ENCODE measurements around the gene CD79A. TPM values are rescaled to one million over a fixed set of nuclear protein-coding genes. Genes with fewer than 3 reads are reported as not detected.

The CD79A gene
- total RNA-seq, 1 donor from 2014 or later = not detected

DNA sequence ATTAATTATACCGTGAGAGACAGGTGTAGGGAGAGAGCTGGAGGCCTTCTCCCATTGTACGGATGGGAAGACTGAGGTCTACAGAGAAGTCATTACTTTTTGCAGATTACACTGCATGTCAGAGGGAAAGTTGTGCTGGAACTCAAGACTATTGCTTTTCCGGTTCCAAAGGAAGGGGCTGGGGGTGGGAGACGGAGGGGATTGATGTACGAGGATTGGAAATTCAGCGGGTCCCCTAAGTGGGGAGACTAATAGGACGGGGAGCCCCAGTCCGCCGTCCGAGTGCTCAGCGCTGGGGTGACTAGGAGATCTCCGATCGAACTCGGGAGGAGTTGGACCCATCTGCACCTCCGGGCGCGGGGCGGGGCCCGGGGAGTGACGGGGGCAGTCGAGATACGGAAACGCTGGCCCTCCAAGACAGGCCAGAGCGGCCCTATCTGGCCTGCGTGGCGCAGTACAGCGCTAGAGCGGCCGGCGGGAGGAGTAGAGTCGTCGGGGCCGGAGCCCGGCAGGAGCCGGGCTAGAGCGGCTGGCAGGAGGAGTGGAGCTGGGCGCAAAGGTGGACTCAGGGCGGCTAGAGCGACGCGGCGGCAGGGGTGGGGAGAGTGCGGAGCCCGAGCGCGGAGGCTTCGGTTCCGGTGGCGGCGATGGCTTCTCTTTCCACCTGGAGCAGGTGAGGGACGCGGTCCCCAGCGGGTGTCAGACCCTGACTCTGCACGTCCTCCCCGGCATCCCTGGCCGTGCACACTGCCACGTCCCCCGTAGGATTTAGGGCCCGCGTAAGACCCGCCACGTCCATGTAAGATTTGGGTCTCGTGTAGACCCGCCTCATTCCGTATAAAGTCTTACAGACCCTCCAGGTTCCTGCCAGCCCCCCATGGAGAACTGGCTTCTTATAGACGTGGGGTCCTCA lies 7.0 kb downstream of the CD79A start:
- DNase-seq = peak; percentile 98

- DNase-seq = no peak
Measured at GRCh38 chr19:41886761-41887710, 10.0 kb downstream of the CD79A start.

GRCh38 chr19:41887711-41888382 lies 10.8 kb downstream of the CD79A start:
- peak; percentile 28 for DNase-seq

- DNase-seq = no peak
Measured at GRCh38 chr19:41888926-41889325, 11.8 kb downstream of the CD79A start.

- DNase-seq = no peak
Measured at GRCh38 chr19:41889896-41890295, 12.8 kb downstream of the CD79A start.

- DNase-seq = no peak
Measured at GRCh38 chr19:41890936-41891335, 13.9 kb downstream of the CD79A start.

GRCh38 chr19:41892173-41892902 lies 15.3 kb downstream of the CD79A start:
- DNase-seq = no peak

- no peak for DNase-seq
Measured at GRCh38 chr19:41893899-41894298, 16.8 kb downstream of the CD79A start.

DNA sequence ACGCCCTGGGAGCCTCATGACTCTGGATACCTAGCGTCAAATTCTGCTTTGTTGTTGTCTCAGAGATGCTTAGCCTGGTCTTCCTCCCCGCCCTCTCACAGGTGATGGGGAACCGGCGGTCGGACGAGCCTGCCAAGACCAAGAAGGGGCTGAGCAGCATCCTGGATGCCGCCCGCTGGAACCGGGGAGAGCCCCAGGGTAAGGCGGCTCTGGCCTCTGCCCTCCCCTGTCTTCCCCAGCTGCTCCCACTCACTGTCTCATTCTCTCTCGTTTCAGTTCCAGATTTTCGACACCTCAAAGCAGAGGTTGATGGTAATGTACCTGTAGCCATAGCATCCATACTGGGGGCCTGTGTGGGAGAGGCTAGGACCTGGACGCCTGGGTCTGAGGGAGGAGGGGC lies 17.3 kb downstream of the CD79A start:
- DNase-seq = no peak

DNA sequence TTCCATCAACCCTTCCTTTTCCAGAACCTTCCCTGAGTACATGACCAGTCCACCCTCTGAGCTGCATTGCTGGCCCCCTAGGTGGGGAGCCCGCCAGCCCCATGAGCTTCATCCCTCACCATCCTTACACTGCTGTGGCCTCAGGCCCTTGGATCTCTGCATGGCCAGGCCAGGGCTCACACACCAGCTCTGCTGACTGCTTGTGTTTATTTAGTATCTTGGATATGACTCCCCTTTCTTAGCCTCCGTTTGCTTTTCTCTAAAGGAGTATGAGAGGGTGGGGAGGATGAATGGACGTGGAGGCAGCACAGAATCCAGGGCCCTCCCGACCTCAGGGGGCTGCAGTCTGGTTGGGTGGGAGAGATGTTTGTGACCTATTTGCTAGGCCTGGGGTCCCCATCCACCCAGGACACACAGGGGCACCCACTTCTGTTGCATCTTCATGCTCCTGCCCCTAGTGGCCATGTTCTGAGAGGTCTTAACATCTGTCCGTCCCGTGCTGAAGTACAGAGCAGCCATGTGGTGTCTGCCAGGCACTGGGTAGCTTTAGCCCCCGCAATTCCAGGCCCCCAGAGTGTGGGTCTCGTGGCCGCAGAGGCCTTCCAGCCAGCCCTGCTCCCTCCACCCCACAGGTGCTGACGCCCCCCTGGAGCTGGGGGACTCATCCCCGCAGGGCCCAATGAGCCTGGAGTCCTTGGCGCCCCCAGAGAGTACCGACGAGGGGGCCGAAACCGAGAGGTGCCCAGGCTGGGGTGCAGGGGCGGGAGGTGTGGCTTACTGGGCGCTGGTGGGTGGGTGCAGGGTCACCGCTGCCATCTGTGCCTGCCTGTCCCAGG lies 18.9 kb downstream of the CD79A start:
- DNase-seq = no peak

DNA sequence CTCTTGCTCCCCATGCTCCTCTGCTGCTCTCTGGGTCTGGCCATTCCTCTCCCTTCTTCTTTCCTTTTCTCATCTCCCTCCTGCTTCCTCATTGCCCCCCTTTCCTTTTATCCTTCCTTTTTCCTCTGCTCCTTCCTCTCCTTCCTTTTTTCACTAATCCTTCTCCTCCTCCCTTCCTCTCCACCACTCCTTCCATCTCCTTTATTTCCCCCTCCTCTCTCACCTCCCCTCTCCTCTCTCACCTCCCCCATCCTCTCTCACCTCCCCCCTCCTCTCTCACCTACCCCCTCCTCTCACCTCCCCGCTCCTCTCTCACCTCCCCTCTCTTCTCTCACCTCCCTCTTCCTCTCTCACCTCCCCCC lies 19.5 kb downstream of the CD79A start:
- no peak for DNase-seq

GRCh38 chr19:41897181-41897580 lies 20.1 kb downstream of the CD79A start:
- DNase-seq = no peak

- DNase-seq = no peak
Measured at GRCh38 chr19:41897820-41898219, 20.7 kb downstream of the CD79A start.

- DNase-seq = no peak
Measured at GRCh38 chr19:41898235-41898634, 21.2 kb downstream of the CD79A start.

DNA sequence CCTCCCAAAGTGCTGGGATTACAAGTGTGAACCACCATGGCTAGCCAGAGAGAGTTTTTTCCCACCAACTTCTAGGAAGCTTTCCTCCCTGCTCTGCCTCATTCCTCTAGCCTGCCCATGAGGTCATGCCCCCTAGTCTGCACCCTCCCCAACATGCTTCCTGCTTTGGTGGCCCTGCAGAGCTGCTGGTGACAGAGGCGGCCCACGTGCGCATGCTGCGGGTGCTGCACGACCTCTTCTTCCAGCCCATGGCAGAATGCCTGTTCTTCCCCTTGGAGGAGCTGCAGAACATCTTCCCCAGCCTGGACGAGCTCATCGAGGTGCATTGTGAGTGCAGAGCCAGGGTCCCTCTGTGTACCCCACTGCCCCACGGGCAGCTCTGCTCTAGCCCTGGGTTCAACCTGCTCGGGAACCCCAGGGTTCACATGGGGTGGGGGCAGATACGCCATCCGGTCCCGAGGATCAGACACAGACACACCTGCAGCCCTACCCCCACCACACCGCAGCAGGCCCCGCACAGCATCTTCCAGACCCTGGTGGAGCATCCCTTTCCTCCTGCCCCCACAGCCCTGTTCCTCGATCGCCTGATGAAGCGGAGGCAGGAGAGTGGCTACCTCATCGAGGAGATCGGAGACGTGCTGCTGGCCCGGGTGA lies 24.8 kb downstream of the CD79A start:
- DNase-seq = no peak

DNA sequence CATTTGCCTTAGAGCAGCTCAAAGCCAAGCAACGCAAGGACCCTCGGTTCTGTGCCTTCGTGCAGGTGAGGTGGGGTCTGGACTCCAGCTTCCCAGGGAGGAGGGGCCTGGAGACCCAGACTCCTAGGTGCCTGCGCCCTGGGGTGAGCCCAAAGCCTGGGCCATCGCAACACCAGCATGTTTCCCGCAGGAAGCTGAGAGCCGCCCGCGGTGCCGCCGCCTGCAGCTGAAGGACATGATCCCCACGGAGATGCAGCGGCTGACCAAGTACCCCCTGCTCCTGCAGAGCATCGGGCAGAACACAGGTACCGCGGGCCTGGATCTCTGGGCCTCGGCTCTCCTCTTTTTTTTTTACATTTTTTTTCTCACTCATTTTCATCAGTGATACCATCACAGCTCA lies 25.5 kb downstream of the CD79A start:
- DNase-seq = no peak

DNA sequence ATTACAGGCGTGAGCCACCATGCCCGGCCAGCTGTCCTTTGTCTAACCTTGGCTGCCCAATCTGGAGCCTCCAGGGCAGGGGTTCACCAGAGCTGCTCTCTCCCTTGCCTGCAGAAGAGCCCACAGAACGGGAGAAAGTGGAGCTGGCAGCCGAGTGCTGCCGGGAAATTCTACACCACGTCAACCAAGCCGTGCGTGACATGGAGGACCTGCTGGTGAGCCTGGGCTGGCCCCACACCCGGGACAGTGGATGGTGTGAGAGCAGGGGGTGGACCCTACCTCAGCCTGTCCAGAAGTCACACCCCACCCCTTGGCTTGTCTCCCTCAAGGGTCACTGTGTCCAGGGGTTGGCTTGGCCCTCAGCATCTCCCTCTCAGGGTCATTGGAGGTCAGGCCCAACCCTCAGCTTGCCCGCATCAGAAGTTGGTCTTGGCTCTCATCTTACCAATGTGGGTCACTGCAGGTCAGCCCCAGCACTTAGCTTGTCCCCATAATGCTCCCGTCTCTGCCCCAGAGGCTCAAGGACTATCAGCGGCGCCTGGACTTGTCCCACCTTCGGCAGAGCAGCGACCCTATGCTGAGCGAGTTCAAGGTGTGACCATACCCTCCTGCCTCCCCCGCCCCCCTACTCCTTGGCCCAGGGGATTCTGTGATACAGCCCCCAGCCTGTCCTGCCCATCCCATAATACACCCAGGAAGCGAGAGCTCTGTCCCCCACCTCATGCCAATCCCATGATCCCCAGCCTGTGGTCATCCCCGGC lies 26.3 kb downstream of the CD79A start:
- no peak for DNase-seq

- no peak for DNase-seq
Measured at GRCh38 chr19:41904118-41904870, 27.2 kb downstream of the CD79A start.
